NCI-H2196 treated with DMSO at 0.1 percent for 48 hours (cell line): ENCODE measurements around the gene PTGS1.
"Not testable (repeated sequence)": the region's sequence is repeated elsewhere in the genome, so short reads cannot be mapped to it uniquely, and the experiment has no call there.

Experiments used
- DNase-seq: peaks from one replicate; lab custom pipeline; 2025; ENCODE audit not compliant: unreplicated experiment; lab: John Stamatoyannopoulos, UW

PTGS1 gene

GRCh38 chr9:122394265-122395125 lies 23.7 kb downstream of the PTGS1 start:
- no peak for DNase-seq

- DNase-seq, result no peak
Measured at GRCh38 chr9:122396614-122397148, 25.9 kb downstream of the PTGS1 start.

DNA sequence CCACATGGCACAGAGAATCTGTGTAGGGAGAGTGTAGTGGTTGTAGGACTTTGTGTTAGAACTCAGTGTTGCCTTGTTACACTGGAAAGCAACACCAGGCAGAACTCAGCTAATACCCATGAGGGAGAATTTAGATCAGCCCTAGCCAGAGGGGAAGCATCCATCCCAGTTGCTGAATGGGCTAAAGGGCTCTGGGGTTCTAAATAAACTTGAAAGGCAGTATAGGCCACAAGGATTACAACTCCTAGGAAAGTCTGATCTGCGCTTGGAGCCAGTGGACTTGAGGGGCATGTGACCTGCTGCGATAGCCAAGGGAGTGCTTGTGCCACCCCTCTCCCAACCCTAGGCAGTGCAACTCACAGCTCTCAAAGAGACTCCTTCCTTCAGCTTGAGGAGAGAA lies 26.9 kb downstream of the PTGS1 start:
- DNase-seq, result no peak

GRCh38 chr9:122398371-122398924 lies 27.6 kb downstream of the PTGS1 start:
- no peak for DNase-seq

DNA sequence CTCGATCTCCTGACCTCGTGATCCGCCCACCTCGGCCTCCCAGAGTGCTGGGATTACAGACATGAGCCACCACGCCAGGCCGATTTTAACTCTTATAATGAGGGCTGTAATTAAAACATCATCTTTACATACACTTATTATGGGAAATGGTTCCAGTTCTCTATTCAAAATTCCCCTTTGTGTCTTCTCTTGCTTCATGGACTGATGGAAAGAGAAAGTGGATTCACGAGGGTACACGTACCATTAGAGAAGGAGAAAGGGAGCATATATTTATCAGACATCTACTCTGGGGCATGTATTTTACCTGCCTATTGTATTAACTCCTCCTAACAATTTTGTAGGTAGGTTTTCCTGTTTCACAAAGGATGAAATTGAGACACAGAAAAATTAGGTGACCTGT lies 31.1 kb downstream of the PTGS1 start:
- DNase-seq, result no peak

DNA sequence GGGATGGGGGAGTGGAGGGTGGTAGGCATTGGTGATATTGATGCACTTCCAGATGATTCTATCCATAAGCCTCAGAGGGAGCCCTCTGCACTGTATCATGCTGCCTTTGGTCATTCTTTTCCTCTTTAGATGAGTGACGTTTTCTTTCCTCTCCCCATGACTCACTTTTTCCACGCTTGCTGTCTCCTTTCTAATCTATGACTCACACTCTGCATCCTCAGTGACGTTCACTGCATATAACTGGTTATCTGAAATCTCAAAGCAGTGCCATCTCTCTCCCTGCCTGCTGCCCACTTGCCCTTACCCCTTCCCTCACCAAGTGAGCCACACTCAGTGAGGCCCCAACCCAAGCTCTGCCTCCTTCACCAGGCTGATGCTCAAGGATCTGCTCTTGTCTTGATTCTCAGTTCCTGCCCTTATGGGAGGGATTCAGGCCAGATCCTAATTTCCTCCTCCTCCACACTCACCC lies 31.6 kb downstream of the PTGS1 start:
- no peak for DNase-seq

DNA sequence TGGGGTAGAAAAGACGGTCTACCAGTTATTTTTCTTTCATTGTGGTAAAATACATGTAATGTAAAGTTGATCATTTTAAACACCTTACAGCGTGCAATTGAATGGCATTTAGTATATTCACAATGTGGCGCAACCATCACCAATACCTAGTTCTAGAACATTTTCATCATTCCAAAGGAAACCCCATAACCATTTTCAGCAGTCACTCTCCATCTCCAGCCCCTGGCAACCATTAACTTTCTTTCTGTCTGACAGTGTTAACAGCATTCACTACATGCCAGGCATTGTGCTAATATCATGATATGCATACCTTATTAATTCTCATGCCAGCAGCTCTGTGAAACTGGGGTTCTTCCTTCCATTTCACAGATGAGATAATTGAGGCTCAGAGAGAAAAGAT lies 32.0 kb downstream of the PTGS1 start:
- DNase-seq, result no peak

GRCh38 chr9:122403381-122404000 lies 32.7 kb downstream of the PTGS1 start:
- no peak for DNase-seq

- not testable (repeated sequence) for DNase-seq
Measured at GRCh38 chr9:122405304-122406069, 34.7 kb downstream of the PTGS1 start.

GRCh38 chr9:122406070-122406890 lies 35.5 kb downstream of the PTGS1 start:
- no peak for DNase-seq

- not testable (repeated sequence) for DNase-seq
Measured at GRCh38 chr9:122414108-122414507, 43.3 kb downstream of the PTGS1 start.

- DNase-seq, result no peak
Measured at GRCh38 chr9:122418016-122418415, 47.2 kb downstream of the PTGS1 start.

GRCh38 chr9:122420315-122420714 lies 49.5 kb downstream of the PTGS1 start:
- DNase-seq, result no peak

DNA sequence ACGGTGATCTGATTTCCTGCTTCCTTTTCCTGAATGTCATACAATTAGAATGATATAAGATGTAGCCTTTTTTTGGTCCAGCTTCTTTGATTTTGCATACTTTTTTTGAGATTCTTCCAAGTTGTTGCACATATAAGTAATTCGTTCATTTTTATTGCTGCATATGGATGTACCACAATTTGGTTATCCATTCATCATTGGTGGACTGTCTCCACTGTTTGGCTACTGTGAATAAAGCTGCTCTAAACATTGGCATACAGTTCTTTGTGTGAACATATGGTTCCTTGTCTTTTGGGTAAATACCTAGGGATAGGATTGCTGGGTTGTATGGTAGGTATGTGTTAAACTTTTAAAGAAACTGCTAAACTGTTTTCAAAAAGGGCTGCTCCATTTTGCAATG lies 54.3 kb downstream of the PTGS1 start:
- DNase-seq, result no peak

DNA sequence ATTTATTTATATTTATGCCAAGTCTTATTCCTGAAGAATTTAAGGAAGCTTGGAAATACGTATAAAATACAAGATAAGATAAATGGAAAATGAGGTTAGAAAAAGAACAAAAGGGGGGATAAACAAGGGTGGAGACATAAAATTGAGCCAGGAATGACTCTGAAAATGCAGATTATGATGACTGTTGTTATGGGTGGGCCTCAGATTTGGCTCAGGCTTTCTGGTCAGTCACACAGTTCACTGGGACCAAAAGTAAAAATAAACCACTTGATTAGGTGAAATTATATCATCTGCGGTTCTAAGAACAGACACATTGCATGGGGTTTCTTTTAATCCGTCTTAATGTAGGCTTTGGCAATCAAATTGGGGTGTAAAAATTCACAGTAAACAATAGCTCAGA lies 55.9 kb downstream of the PTGS1 start:
- DNase-seq, result no peak

DNA sequence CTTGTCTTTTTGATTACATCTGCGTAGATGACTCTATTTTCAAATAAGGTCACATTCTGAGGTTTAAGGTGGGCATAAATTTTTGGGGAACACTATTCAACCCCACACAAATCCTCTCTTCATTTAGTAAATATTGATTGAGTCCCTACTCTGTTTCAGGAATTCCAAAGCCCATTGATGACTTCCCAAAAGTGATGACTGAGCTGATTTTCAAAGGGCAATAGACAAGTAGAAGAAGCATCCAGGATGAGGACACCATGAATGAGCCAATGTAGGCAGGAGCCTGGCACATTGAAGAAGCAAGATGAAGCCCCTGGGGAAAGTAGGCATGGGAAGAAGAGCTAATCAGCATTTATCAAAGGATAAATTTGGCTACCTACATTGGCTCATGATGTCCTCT lies 71.7 kb downstream of the PTGS1 start:
- DNase-seq, result no peak

GRCh38 chr9:122444041-122444733 lies 73.4 kb downstream of the PTGS1 start:
- no peak for DNase-seq
